WI38 (cell line): ENCODE measurements around the gene ENTPD2.
"Not testable (repeated sequence)": the region's sequence is repeated elsewhere in the genome, so short reads cannot be mapped to it uniquely, and the experiment has no call there.

Source experiments
- H3K4me3 ChIP-seq: 2 replicates; pipeline ENCODE4 v1.5.1; 2011; ENCODE audit warnings: low read depth, mild to moderate bottlenecking, control low read depth, low read length
- CTCF ChIP-seq: IDR thresholded peaks from 2 replicates; pipeline ENCODE4 v1.5.1; 2012; ENCODE audit warnings: low read depth, mild to moderate bottlenecking, control low read depth, low read length

Gene ENTPD2

GRCh38 chr9:137066096-137066861 is 12.4 kb upstream of the ENTPD2 start:
- no peak overlapping the region for H3K4me3 ChIP-seq
- no peak for TF ChIP-seq CTCF

DNA sequence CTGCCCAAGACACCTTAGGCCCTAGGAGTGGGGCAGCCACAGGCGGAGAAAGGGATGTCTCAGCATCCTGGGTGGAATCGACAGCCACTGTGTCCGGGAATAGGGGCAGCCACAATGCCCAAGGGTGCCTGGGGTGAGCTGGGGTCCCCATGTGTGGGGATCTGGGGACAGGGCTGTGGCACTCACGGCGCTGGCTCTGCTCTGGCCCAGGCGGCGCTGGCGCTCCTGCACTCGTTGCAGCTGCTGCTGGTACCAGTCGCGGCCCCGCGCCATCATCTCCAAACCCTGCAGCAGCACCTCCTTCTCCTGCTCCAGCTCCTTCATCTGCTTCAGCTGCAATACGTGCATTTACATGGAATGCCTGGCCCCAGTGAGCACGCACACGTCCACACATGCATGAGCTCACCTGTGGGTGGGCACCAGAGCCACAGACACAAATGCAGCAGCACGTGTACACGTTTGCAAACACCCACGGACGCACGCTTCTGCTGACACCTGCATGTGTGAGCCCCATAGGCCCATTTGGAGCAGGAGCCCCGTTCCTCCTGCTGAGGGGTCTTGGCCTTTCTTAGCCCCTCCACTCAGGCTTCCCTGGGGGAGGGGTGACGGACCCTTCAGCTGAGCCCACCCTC is 11.6 kb upstream of the ENTPD2 start:
- no peak for TF ChIP-seq CTCF
- H3K4me3 ChIP-seq = no peak overlapping the region

- H3K4me3 ChIP-seq = no peak overlapping the region
- no peak for TF ChIP-seq CTCF
Observed at GRCh38 chr9:137064880-137065164, 11.0 kb upstream of the ENTPD2 start.

DNA sequence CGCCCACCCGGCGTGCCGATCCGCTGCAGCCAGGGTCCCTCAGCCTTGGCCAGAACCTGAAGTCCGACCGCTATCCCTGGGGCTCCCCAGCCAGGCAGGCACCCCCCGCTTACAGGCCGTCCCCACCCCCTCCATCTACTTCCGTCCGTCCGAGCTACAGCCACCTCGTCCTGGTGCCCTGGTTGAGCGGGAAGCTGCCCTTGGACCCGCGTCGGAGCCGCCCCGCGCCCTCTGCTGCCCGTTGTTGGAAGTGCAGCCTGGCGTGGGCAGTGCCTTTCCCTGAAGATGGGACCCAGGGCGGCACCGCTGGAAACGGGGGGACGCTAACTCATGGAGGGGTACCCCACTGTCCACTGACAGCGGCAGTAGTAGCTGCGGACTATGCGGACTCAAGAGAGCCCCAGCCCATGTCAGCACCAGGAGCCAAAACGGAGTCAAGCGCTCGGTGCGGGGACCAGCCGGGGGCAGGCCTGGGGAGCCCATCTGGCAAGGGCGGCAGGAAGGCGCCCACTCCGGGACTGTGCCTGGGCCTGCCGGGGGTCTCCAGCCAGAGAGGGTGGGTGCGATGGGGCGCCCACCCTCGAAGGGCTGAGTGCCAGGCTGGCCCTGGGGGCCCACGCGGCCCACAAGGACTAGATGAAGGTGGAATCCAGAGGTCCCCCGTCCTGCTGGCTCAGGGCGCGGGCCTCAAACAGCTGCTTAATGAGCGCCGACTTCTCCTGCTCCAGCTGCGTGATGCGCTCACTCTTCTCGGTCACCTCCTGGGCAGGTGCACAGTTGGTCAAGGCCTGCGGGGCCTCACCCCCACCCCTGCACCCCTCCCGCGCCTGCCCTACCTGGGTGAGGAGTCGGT is 10.4 kb upstream of the ENTPD2 start:
- peak; percentile 97 for TF ChIP-seq CTCF
- H3K4me3 ChIP-seq = no peak overlapping the region

- TF ChIP-seq CTCF = no peak
- no peak overlapping the region for H3K4me3 ChIP-seq
Observed at GRCh38 chr9:137063311-137064026, 9.6 kb upstream of the ENTPD2 start.

DNA sequence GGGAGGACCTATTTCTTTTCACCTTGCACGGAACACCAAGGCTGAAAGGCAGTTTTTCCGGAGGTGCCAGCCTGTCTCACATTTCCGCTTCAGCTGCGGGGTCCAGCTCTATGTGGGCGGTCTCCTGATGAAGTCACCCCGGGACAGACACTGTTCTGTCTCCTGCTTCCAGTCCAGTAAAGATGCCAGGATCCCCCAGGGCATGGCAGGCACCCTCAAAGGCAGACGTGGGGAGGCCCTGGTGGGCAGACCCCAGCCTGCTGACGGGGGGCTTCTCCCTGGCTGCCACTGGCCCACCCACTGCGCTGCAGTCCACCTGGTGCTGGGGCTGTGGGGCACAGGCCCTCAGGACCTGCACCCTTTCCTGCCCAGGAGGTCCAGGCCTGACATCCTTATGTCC is 8.9 kb upstream of the ENTPD2 start:
- H3K4me3 ChIP-seq = not testable (repeated sequence)

DNA sequence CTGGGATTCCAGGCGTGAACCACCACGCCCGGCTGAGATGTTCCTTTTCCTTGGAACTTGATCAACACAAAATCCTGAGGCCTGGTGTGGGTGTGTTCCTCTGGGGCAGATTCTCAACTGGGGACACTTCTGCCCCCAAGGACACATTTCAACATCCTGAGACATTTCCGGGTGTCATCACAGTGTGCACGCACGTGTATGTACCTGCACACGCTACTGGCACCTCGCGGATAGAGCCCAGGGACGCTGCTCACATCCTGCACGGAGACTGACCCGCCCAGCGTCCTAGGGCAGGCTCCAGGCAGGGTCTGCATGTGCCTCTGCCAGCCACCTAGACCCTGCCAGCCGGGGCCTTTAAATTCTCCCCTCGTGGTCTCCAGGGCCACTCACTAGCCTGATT is 8.5 kb upstream of the ENTPD2 start:
- TF ChIP-seq CTCF = no peak

More for the DNA sequence above, 8.5 kb upstream of the ENTPD2 start:
- no peak overlapping the region for H3K4me3 ChIP-seq
